IMR-90 (cell line): Measurements from ENCODE around the gene KRT9. TPM values are rescaled to one million over a fixed set of nuclear protein-coding genes. Genes with fewer than 3 reads are reported as not detected.
"Not testable (repeated sequence)": the region's sequence is repeated elsewhere in the genome, so short reads cannot be mapped to it uniquely, and the experiment has no call there.

Experiments used
- ATAC-seq: fragments of 200-7000 bp; cut with Tn5 transposase; 2 replicates; pipeline ENCODE4 v1.9.1; 2020; ENCODE audit warnings: low read depth, mild to moderate bottlenecking, moderate library complexity
- BruUV-seq: library from RNA; stranded (reverse); fragments of 400-500 nt; replicated peaks from 2 replicates; lab custom pipeline; 2021; lab: Mats Ljungman, UMichigan
- CTCF ChIA-PET: fragments of 300-600 bp; formaldehyde crosslinking; extraction: SDS; loops from one replicate; lab custom pipeline; 2021; ENCODE audit warnings: antibody characterized with exemption; lab: Yijun Ruan, JAX
- POLR2A ChIA-PET: fragments of 300-600 bp; sonication (Branson Sonifier 250); formaldehyde crosslinking; loops from one replicate; lab custom pipeline; 2022; ENCODE audit warnings: antibody characterized with exemption; ENCODE audit not compliant: unreplicated experiment; lab: Charles Lee
- DNase-seq: peaks from one replicate; pipeline ENCODE4 v3.0.0; 2013
- H2AFZ ChIP-seq: replicated peaks from 2 replicates; pipeline ENCODE3; 2013; ENCODE audit warnings: low read length, mild to moderate bottlenecking; ENCODE audit not compliant: poor library complexity
- H2AK5ac ChIP-seq: 2 replicates; pipeline ENCODE4 v1.6.1; 2013; ENCODE audit warnings: low read depth, low read length, inconsistent platforms
- H2AK9ac ChIP-seq: replicated peaks from 2 replicates; pipeline ENCODE3; 2013; ENCODE audit warnings: mild to moderate bottlenecking, low read depth, low read length, moderate library complexity; ENCODE audit not compliant: poor library complexity
- H2BK120ac ChIP-seq: 2 replicates; pipeline ENCODE4 v1.6.1; 2013; ENCODE audit warnings: low read depth, low read length, inconsistent platforms
- H2BK15ac ChIP-seq: 3 replicates; pipeline ENCODE4 v1.6.1; 2013; ENCODE audit warnings: low read depth, low read length, inconsistent platforms
- H2BK20ac ChIP-seq: 2 replicates; pipeline ENCODE4 v1.6.1; 2013; ENCODE audit warnings: low read depth, mild to moderate bottlenecking, inconsistent platforms, low read length, moderate library complexity
- H2BK5ac ChIP-seq: 2 replicates; pipeline ENCODE4 v1.6.1; 2013; ENCODE audit warnings: mild to moderate bottlenecking, low read depth, low read length, inconsistent platforms; ENCODE audit not compliant: poor library complexity, severe bottlenecking
- H3K14ac ChIP-seq: replicated peaks from 2 replicates; pipeline ENCODE4 v1.6.1; 2013; ENCODE audit warnings: low read depth, low read length, inconsistent platforms
- H3K18ac ChIP-seq: 2 replicates; pipeline ENCODE4 v1.6.1; 2013; ENCODE audit warnings: low read depth, low read length, control low read depth
- H3K23ac ChIP-seq: 2 replicates; pipeline ENCODE4 v1.6.1; 2013; ENCODE audit warnings: low read depth, low read length, inconsistent platforms
- H3K27ac ChIP-seq: 2 replicates; pipeline ENCODE4 v1.5.1; 2013; ENCODE audit warnings: mild to moderate bottlenecking, control low read depth, low read length; ENCODE audit not compliant: insufficient read depth
- H3K27me3 ChIP-seq: 2 replicates; pipeline ENCODE4 v1.6.1; 2013; ENCODE audit warnings: low read length; ENCODE audit not compliant: control insufficient read depth, insufficient read depth
- H3K36me3 ChIP-seq: 2 replicates; pipeline ENCODE4 v1.6.1; 2013; ENCODE audit warnings: low read length, mixed read lengths; ENCODE audit not compliant: control insufficient read depth, insufficient read depth
- H3K4ac ChIP-seq: 2 replicates; pipeline ENCODE4 v1.6.1; 2013; ENCODE audit warnings: low read depth, low read length, inconsistent platforms
- H3K4me1 ChIP-seq: 2 replicates; pipeline ENCODE4 v1.6.1; 2013; ENCODE audit warnings: low read length, mixed read lengths; ENCODE audit not compliant: control insufficient read depth, insufficient read depth
- H3K4me2 ChIP-seq: 2 replicates; pipeline ENCODE4 v1.6.1; 2013; ENCODE audit warnings: low read depth, mild to moderate bottlenecking, control low read depth, low read length, moderate library complexity
- H3K4me3 ChIP-seq: 2 replicates; pipeline ENCODE4 v1.5.1; 2013; ENCODE audit warnings: low read depth, mild to moderate bottlenecking, control low read depth, low read length, moderate library complexity; ENCODE audit not compliant: insufficient read depth
- H3K56ac ChIP-seq: 2 replicates; pipeline ENCODE4 v1.6.1; 2013; ENCODE audit warnings: low read length, inconsistent platforms; ENCODE audit not compliant: insufficient read depth; ENCODE audit errors: extremely low read depth
- H3K79me1 ChIP-seq, 2 experiments: 2 replicates each; pipeline ENCODE4 v1.6.1; 2013; ENCODE audit warnings: low read length in 2 of 2, inconsistent platforms in 1 of 2, low read depth in 1 of 2
- H3K9ac ChIP-seq: 2 replicates; pipeline ENCODE4 v1.6.1; 2013; ENCODE audit warnings: low read depth, low read length, control low read depth
- H3K9me1 ChIP-seq: 2 replicates; pipeline ENCODE4 v1.6.1; 2013; ENCODE audit warnings: low read length, inconsistent platforms; ENCODE audit not compliant: insufficient read depth
- H3K9me3 ChIP-seq: 2 replicates; pipeline ENCODE4 v1.6.1; 2013; ENCODE audit warnings: low read length; ENCODE audit not compliant: control insufficient read depth, insufficient read depth
- H4K20me1 ChIP-seq: 2 replicates; pipeline ENCODE4 v1.6.1; 2013; ENCODE audit warnings: low read length, inconsistent platforms; ENCODE audit not compliant: insufficient read depth
- H4K5ac ChIP-seq: 2 replicates; pipeline ENCODE4 v1.6.1; 2013; ENCODE audit warnings: mild to moderate bottlenecking, low read depth, low read length, control low read depth
- H4K8ac ChIP-seq, 2 experiments: 2 replicates each; pipeline ENCODE4 v1.6.1; 2013; ENCODE audit warnings: low read depth in 2 of 2, low read length in 2 of 2, control low read depth in 1 of 2, inconsistent platforms in 1 of 2
- H4K91ac ChIP-seq: 2 replicates; pipeline ENCODE4 v1.6.1; 2013; ENCODE audit warnings: low read depth, low read length, inconsistent platforms; ENCODE audit not compliant: insufficient read depth
- BHLHE40 ChIP-seq: fragments of 150-350 bp; IDR thresholded peaks from 2 replicates; pipeline ENCODE4 v1.6.1; 2016; ENCODE audit warnings: mild to moderate bottlenecking, low read depth, low read length
- CEBPB ChIP-seq: IDR thresholded peaks from 2 replicates; pipeline ENCODE4 v1.6.1; 2012; ENCODE audit warnings: low read depth, low read length, improper control_type of control experiment
- CHD1 ChIP-seq: IDR thresholded peaks from 2 replicates; pipeline ENCODE4 v1.6.1; 2012; ENCODE audit warnings: low read depth, low read length, improper control_type of control experiment
- ELK1 ChIP-seq: fragments of 150-350 bp; IDR thresholded peaks from 2 replicates; pipeline ENCODE4 v1.6.1; 2016; ENCODE audit warnings: low read depth, mild to moderate bottlenecking, low read length, moderate library complexity, borderline replicate concordance
- MXI1 ChIP-seq: IDR thresholded peaks from 2 replicates; pipeline ENCODE4 v1.6.1; 2012; ENCODE audit warnings: low read depth, mild to moderate bottlenecking, low read length, moderate library complexity, borderline replicate concordance
- NFE2L2 ChIP-seq: fragments of 150-350 bp; IDR thresholded peaks from 2 replicates; pipeline ENCODE4 v1.6.1; 2016; ENCODE audit warnings: low read depth, mild to moderate bottlenecking, low read length
- RAD21 ChIP-seq: IDR thresholded peaks from 2 replicates; pipeline ENCODE4 v1.6.1; 2012; ENCODE audit warnings: low read length, improper control_type of control experiment
- RCOR1 ChIP-seq: IDR thresholded peaks from 2 replicates; pipeline ENCODE4 v1.6.1; 2012; ENCODE audit warnings: mild to moderate bottlenecking, low read length, improper control_type of control experiment; ENCODE audit not compliant: insufficient replicate concordance
- USF2 ChIP-seq: fragments of 150-350 bp; IDR thresholded peaks from 2 replicates; pipeline ENCODE4 v1.6.1; 2017; ENCODE audit warnings: mild to moderate bottlenecking, antibody characterized with exemption, low read length, low read depth
- WGBS, 2 experiments: methylation state at CpG; one replicate each; pipeline versions ENCODE4 v1.1.5 to v1.1.7; 2013; ENCODE audit warnings: missing lambda C conversion rate in 2 of 2; ENCODE audit not compliant: insufficient read length in 1 of 2; ENCODE audit errors: extremely low coverage in 2 of 2; 5-methylcytosine and 5-hydroxymethylcytosine counted together
- dilution Hi-C: fragments of 300-500 bp; cut with HindIII; formaldehyde crosslinking; loops from one replicate; pipeline ENCODE4 v1.14.3; 2018; ENCODE audit warnings: low sequenced_read_pairs; ENCODE audit not compliant: unreplicated experiment
- in situ Hi-C: fragments of 300-500 bp; cut with MboI; formaldehyde crosslinking; loops from 3 replicates; pipeline ENCODE4 v1.14.3; 2019; ENCODE audit warnings: low sequenced_read_pairs, inconsistent platforms, mixed read lengths
- intact Hi-C: fragments of 100-400 bp; cut with micrococcal nuclease; formaldehyde crosslinking; loops from 2 replicates; pipeline ENCODE4 v1.10.0; 2022
- polyA plus RNA-seq, 3 experiments: library from polyadenylated mRNA; depleted of rRNA; stranded (reverse); fragments of >200 nt; gene quantifications; 2 replicates each; pipeline ENCODE4 v1.2.3, GENCODE V29; 2012; ENCODE audit warnings: low replicate concordance in 1 of 3
- total RNA-seq: library from RNA; depleted of rRNA; stranded (reverse); fragments of >200 nt; gene quantifications from 2 replicates; pipeline ENCODE4 v1.2.3, GENCODE V29; 2012

The KRT9 gene
- total and polyA plus RNA-seq, 2 of the 4 experiments (the other 2 are of a cell fraction): not detected

GRCh38 chr17:41578538-41578937, 6.7 kb upstream of the KRT9 start:
- Histone ChIP-seq H3K27ac (no peak overlapping the region), H2AK9ac (no peak overlapping the region), H4K20me1 (no peaks in the 10 kb centered on the region), H3K14ac (no peak overlapping the region), H2AFZ (no peak overlapping the region), H3K23ac (no peak overlapping the region), H2AK5ac (no peak overlapping the region), H3K79me1 (no peaks in the 10 kb centered on the region), H3K9ac (no peak overlapping the region), H4K91ac (no peak overlapping the region), H3K9me1 (no peaks in the 10 kb centered on the region), H3K4me1 (no peaks in the 10 kb centered on the region), H3K9me3 (no peaks in the 10 kb centered on the region), H4K5ac (no peak overlapping the region), H2BK15ac (no peak overlapping the region), H2BK5ac (no peak overlapping the region), H3K27me3 (peaks cover 39% of the 10 kb centered on the region), H3K4ac (no peak overlapping the region), H3K36me3 (no peaks in the 10 kb centered on the region), H3K18ac (no peak overlapping the region), H3K56ac (no peak overlapping the region), H4K8ac (no peak overlapping the region), H3K4me2 (no peak overlapping the region), H3K4me3 (no peak overlapping the region), H2BK120ac (no peak overlapping the region), H2BK20ac (no peak overlapping the region)
- intact Hi-C loops (no loop called here), dilution Hi-C loops (no loop called here), in situ Hi-C loops (no loop called here)
- ATAC-seq (no peak), DNase-seq (no peak)
- CTCF ChIA-PET: no interaction called here
- WGBS, 2 experiments: no CpG with 5 or more reads among the region's 1 CpG
- TF ChIP-seq CEBPB: no peak
- TF ChIP-seq RAD21: no peak
- TF ChIP-seq CHD1: no peak
- TF ChIP-seq RCOR1: no peak
- no peak for TF ChIP-seq ELK1
- no peak for TF ChIP-seq MXI1
- no peak for TF ChIP-seq NFE2L2
- no peak for TF ChIP-seq USF2
- TF ChIP-seq BHLHE40: no peak
- POLR2A ChIA-PET: no interaction called here
- no TSS peak for BruUV-seq

- H2BK15ac ChIP-seq, H2BK20ac ChIP-seq, POLR2A ChIA-PET, H3K9me1 ChIP-seq, H4K91ac ChIP-seq, H3K36me3 ChIP-seq, H2BK120ac ChIP-seq, H3K9ac ChIP-seq, H3K9me3 ChIP-seq, BruUV-seq, dilution Hi-C loops, H3K56ac ChIP-seq, H2AK5ac ChIP-seq, H4K5ac ChIP-seq, H3K14ac ChIP-seq, H4K8ac ChIP-seq, DNase-seq, H2BK5ac ChIP-seq, H3K23ac ChIP-seq, H3K4me3 ChIP-seq, in situ Hi-C loops, H3K27ac ChIP-seq, H2AFZ ChIP-seq, H3K18ac ChIP-seq, intact Hi-C loops, H3K4me1 ChIP-seq, H2AK9ac ChIP-seq, ATAC-seq, H3K79me1 ChIP-seq, H4K20me1 ChIP-seq, H3K4me2 ChIP-seq, H3K4ac ChIP-seq: not testable (repeated sequence)
- CTCF ChIA-PET: interaction anchor here (0.6 kb wide), 1 partner anchor 71 kb away, joined by 3 read pairs; no protein-coding TSS in a partner anchor
- peaks cover 56% of the 10 kb centered on the region for H3K27me3 ChIP-seq
- no CpG with 5 or more reads among the region's 4 CpGs for WGBS, 2 experiments
Measured at GRCh38 chr17:41576740-41577139, 4.9 kb upstream of the KRT9 start.
